Esophagus muscularis mucosa (tissue), 3 donors: ENCODE results near the gene NUDT14.

Experiments
- CTCF ChIP-seq, 3 experiments: fragments of 200-600 bp in 2 of 3; fragments of 450-650 bp in 1 of 3; sonication (generic) in 2 of 3; IDR thresholded peaks; one replicate each; pipeline ENCODE4 v1.5.1; 2017 to 2019; ENCODE audit warnings: antibody characterized with exemption in 3 of 3, mild to moderate bottlenecking in 2 of 3, moderate library complexity in 1 of 3
- POLR2A ChIP-seq: fragments of 450-650 bp; IDR thresholded peaks from one replicate; pipeline ENCODE4 v1.6.1; 2017; ENCODE audit warnings: antibody characterized with exemption, moderate library complexity, mild to moderate bottlenecking, low read depth
- POLR2AphosphoS5 ChIP-seq, 2 donors: sonication (generic); formaldehyde crosslinking; IDR thresholded peaks; one replicate each; pipeline ENCODE4 v1.6.1; 2017; ENCODE audit warnings: antibody characterized with exemption in 2 of 2

DNA sequence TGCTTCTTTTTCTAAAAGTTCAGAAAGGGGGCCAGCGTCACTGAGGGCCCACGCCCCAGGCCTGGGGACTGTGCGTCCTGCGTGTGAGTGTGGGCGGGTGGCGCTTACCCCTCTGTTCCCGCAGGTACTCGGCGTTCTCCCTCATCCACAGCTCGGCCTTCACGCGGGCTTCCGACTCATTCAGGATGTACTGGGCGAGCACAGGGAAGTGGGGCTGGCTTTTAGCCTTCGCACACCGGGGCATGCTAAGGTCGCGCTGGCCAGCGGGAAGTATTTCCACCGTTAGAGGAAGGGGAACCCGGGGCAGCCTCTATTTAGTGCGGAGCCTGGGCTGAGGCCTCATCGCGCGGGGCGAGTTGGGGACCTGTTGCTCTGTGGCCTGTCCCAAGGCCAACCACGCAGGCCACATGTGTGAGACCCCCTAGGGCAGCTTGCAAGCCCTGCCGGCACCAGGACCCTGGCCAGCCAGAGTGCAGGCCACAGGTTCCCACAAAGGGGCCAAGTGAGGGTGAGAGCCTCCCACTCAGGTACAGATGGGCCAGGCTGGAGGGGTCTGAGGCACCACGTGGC, 38.0 kb upstream of the NUDT14 start:
- TF ChIP-seq CTCF (IDR thresholded peaks at IDR 0.05) (no peak), POLR2AphosphoS5 (IDR thresholded peaks at IDR 0.05) (no peak), POLR2A (no peak)
